T-cell (primary cell): Measurements from ENCODE around the gene TNFRSF17. TPM values are rescaled to one million over a fixed set of nuclear protein-coding genes. Genes with fewer than 3 reads are reported as not detected.
"Not testable (repeated sequence)": the region's sequence is repeated elsewhere in the genome, so short reads cannot be mapped to it uniquely, and the experiment has no call there.

ENCODE experiments used
- ATAC-seq, 4 experiments: fragments of 200-7000 bp in 3 of 4; fragments of 150-1000 bp in 1 of 4; cut with Tn5 transposase; replicated peaks in 1 of 4; 1 replicate in 3 of 4; 2 replicates in 1 of 4; pipeline ENCODE4 v1.10.0; 2021; ENCODE audit warnings: moderate library complexity in 3 of 4, mild to moderate bottlenecking in 2 of 4, moderate number of reproducible peaks in 1 of 4
- CTCF ChIA-PET, 2 donors: fragments of 300-600 bp; sonication (Branson Sonifier 250); formaldehyde crosslinking; loops; one replicate each; lab custom pipeline; 2022; ENCODE audit warnings: antibody characterized with exemption in 2 of 2; lab: Charles Lee
- POLR2A ChIA-PET, 2 donors: fragments of 300-600 bp; sonication (Branson Sonifier 250); formaldehyde crosslinking; loops; one replicate each; lab custom pipeline; 2022; ENCODE audit warnings: antibody characterized with exemption in 2 of 2; lab: Charles Lee
- DNase-seq, 35 experiments: peaks; one replicate each; pipeline versions ENCODE4 v3.0.0 to v3.0.0-alpha.2; 2013 to 2023
- H3K27ac ChIP-seq: one replicate; pipeline ENCODE4 v1.5.1; 2013; ENCODE audit warnings: low read length
- H3K27me3 ChIP-seq, 2 experiments: replicated peaks in 1 of 2; 1 replicate in 1 of 2; 2 replicates in 1 of 2; pipeline versions ENCODE4 v1.6.1 to v1.7.0; 2013; ENCODE audit warnings: low read length in 1 of 2, mixed read lengths in 1 of 2; ENCODE audit not compliant: control insufficient read depth in 2 of 2, insufficient read depth in 2 of 2; ENCODE audit errors: extremely low read depth in 1 of 2
- H3K36me3 ChIP-seq, 2 donors: 1 replicate in 1 of 2; 2 replicates in 1 of 2; pipeline versions ENCODE4 v1.6.1 to v1.7.0; 2013; ENCODE audit warnings: low read length in 1 of 2; ENCODE audit not compliant: control insufficient read depth in 2 of 2, insufficient read depth in 1 of 2; ENCODE audit errors: extremely low read depth in 1 of 2
- H3K4me1 ChIP-seq, 2 experiments: 1 replicate in 1 of 2; 2 replicates in 1 of 2; pipeline versions ENCODE4 v1.6.1 to v1.7.0; 2013; ENCODE audit warnings: low read length in 2 of 2, mixed read lengths in 1 of 2; ENCODE audit not compliant: insufficient read depth in 2 of 2, control insufficient read depth in 1 of 2; ENCODE audit errors: extremely low read depth in 1 of 2
- H3K4me3 ChIP-seq, 2 donors: 1 replicate in 1 of 2; 2 replicates in 1 of 2; pipeline versions ENCODE4 v1.5.1 to v1.7.0; 2013; ENCODE audit warnings: mild to moderate bottlenecking in 2 of 2, low read length in 1 of 2, moderate library complexity in 1 of 2; ENCODE audit not compliant: control insufficient read depth in 1 of 2; ENCODE audit errors: extremely low read depth in 1 of 2
- H3K9me3 ChIP-seq: 2 replicates; pipeline ENCODE4 v1.7.0; 2013
- H3K27ac Mint-ChIP-seq, 2 donors: one replicate each; pipeline ENCODE4 v1.8.0; 2020 to 2021; ENCODE audit warnings: mild to moderate bottlenecking in 2 of 2, mixed read lengths in 2 of 2
- H3K27me3 Mint-ChIP-seq, 2 donors: one replicate each; pipeline ENCODE4 v1.8.0; 2021 to 2022; ENCODE audit warnings: mixed read lengths in 2 of 2
- H3K36me3 Mint-ChIP-seq: one replicate; pipeline ENCODE4 v1.8.0; 2021; ENCODE audit warnings: mixed read lengths
- H3K4me1 Mint-ChIP-seq, 3 donors: one replicate each; pipeline ENCODE4 v1.8.0; 2020 to 2022; ENCODE audit warnings: mixed read lengths in 3 of 3, mild to moderate bottlenecking in 1 of 3
- H3K4me3 Mint-ChIP-seq, 3 donors: one replicate each; pipeline ENCODE4 v1.8.0; 2020 to 2022; ENCODE audit warnings: mild to moderate bottlenecking in 3 of 3, mixed read lengths in 3 of 3, moderate library complexity in 3 of 3
- H3K9me3 Mint-ChIP-seq, 3 donors: one replicate each; pipeline ENCODE4 v1.8.0; 2020 to 2022; ENCODE audit warnings: mixed read lengths in 3 of 3
- WGBS: methylation state at CpG from one replicate; pipeline ENCODE4 v1.1.5; 2013; ENCODE audit warnings: missing lambda C conversion rate; ENCODE audit not compliant: insufficient coverage; 5-methylcytosine and 5-hydroxymethylcytosine counted together
- total RNA-seq, 35 experiments: library from RNA in 6 of 35; stranded (reverse) in 6 of 35; fragments of 120-200 nt in 1 of 35; gene quantifications; one replicate each; pipeline versions ENCODE4 v1.2.1 to v1.2.4 and lab custom pipeline; 2013 to 2026

TNFRSF17 gene
- total RNA-seq, 5 donors from 2014 or later (not counting 1 experiment from before 2014, with no cell fraction given) = 0.41 to 1.4 (median 0.82) TPM

DNA sequence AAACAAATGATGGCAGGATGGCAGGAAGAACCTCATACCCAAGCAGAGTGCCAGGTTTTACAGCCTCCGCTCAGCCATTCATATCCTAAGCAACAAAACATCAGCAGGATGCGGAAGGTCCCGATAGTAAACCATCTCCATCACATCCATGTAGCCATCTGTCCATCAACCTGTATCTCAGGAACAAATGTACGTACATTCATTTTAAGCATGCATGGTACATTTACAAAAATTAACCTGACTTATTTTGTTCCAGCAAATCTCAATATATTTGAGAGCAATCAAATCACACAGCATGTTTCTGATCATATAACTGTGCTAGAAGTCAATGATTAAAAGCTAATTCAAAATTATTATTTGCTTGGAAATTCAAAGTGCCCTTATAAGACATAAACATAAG is 23.1 kb upstream of the TNFRSF17 start, which contains the start of gene NPIPB2:
Gene NPIPB2 (minus strand): TSS at position 101 of the 400 bp plus-strand sequence. CDS start 0 bp downstream, at position 101.
- H3K9me3 Mint-ChIP-seq, H3K36me3 Mint-ChIP-seq, H3K27me3 ChIP-seq, ATAC-seq, H3K27ac ChIP-seq, DNase-seq, H3K36me3 ChIP-seq, H3K27ac Mint-ChIP-seq, CTCF ChIA-PET, H3K4me3 ChIP-seq, H3K4me1 ChIP-seq, H3K9me3 ChIP-seq, H3K4me1 Mint-ChIP-seq, H3K4me3 Mint-ChIP-seq, H3K27me3 Mint-ChIP-seq, POLR2A ChIA-PET: not testable (repeated sequence)
- WGBS = no CpG with 5 or more reads among the region's 4 CpGs

DNA sequence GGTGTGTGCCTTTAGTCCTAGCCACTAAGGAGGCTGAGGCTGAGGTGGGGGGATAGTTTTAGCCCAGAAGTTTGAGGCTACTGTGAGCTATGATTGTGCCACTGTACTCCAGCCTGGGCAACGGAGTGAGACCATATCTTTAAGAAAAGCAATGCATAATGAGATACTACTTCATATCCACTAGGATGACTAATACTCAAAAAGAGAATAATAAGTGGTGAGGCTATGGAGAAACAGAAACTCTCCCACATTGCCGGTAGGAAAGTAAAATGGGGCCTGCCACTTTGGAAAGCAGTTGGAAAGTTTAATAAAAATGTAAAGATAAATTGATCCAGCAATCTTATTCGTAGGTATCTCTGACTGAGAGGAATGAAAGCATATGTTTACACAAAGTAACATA is 18.6 kb upstream of the TNFRSF17 start:
- ChIA-PET CTCF (no interaction called here), POLR2A (interaction anchor here in 1 of 2 donors (0.6 kb wide), 1 partner anchor 984 kb away, joined by 5 read pairs; no protein-coding TSS in a partner anchor)
- no peak overlapping the region for H3K4me3 ChIP-seq
- H3K36me3 ChIP-seq = no peaks in the 10 kb centered on the region
- Mint-ChIP-seq H3K36me3 (no peaks in the 10 kb centered on the region), H3K4me1 (no peaks in the 10 kb centered on the region), H3K9me3 (no peaks in the 10 kb centered on the region), H3K4me3 (no peak overlapping the region), H3K27ac (no peak overlapping the region), H3K27me3 (peaks cover 0 to 2% of the 10 kb centered on the region in 2 donors)
- no peaks in the 10 kb centered on the region for H3K27me3 ChIP-seq
- H3K9me3 ChIP-seq = no peaks in the 10 kb centered on the region
- DNase-seq = no peak
- no peak overlapping the region for H3K27ac ChIP-seq
- ATAC-seq = no peak
- no peaks in the 10 kb centered on the region for H3K4me1 ChIP-seq
- WGBS = no CpG with 5 or more reads among the region's 3 CpGs

DNA sequence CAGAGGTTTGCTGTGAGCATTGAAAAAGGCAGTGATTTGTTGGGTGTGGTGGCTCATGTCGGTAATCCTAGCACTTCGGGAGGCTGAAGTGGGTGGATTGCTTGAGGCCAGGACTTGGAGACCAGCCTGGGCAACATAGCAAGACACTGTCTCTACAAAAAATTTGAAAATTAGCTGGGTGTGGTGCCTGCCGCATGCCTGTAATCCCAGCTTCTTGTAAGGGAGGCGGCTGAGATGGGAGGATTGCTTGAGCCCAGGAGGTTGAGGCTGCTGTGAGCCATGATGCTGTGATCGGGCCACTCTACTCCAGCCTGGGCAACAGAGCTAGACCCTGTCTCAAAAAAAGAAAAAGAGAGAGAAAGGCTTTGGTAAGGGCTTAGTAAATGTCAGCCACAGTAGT is 16.2 kb upstream of the TNFRSF17 start:
- ChIA-PET CTCF (no interaction called here), POLR2A (interaction anchor here in 1 of 2 donors (0.6 kb wide), 1 partner anchor 523 kb away, joined by 3 read pairs; no protein-coding TSS in a partner anchor)
- Histone ChIP-seq H3K4me1 (no peaks in the 10 kb centered on the region), H3K27me3 (no peaks in the 10 kb centered on the region), H3K36me3 (no peaks in the 10 kb centered on the region), H3K27ac (no peak overlapping the region), H3K4me3 (no peak overlapping the region), H3K9me3 (no peaks in the 10 kb centered on the region)
- Mint-ChIP-seq H3K27ac (no peak overlapping the region), H3K27me3 (peaks cover 0 to 2% of the 10 kb centered on the region in 2 donors), H3K4me1 (no peaks in the 10 kb centered on the region), H3K36me3 (no peaks in the 10 kb centered on the region), H3K9me3 (no peaks in the 10 kb centered on the region), H3K4me3 (no peak overlapping the region)
- no peak for DNase-seq
- 95% methylated on average over 3 of the region's 5 CpGs for WGBS
- ATAC-seq = no peak

GRCh38 chr16:11949527-11949926 is 15.5 kb upstream of the TNFRSF17 start:
- Mint-ChIP-seq H3K36me3 (no peaks in the 10 kb centered on the region), H3K9me3 (no peaks in the 10 kb centered on the region), H3K4me3 (no peak overlapping the region), H3K4me1 (no peaks in the 10 kb centered on the region), H3K27ac (no peak overlapping the region), H3K27me3 (peaks cover 0 to 2% of the 10 kb centered on the region in 2 donors)
- POLR2A ChIA-PET = no interaction called here
- Histone ChIP-seq H3K27ac (no peak overlapping the region), H3K4me1 (no peaks in the 10 kb centered on the region), H3K27me3 (no peaks in the 10 kb centered on the region), H3K36me3 (no peaks in the 10 kb centered on the region), H3K4me3 (no peak overlapping the region), H3K9me3 (no peaks in the 10 kb centered on the region)
- ATAC-seq (peak in 2 of 4 experiments; percentile 19 to 55), DNase-seq (peak in 8 of 35 experiments; percentile 3 to 52 (median 8))
- CTCF ChIA-PET = no interaction called here
- WGBS = 100% methylated on average over 1 of the region's 4 CpGs

- ATAC-seq = no peak
- DNase-seq = no peak
- no peak overlapping the region for H3K4me3 ChIP-seq
- Mint-ChIP-seq H3K36me3 (no peaks in the 10 kb centered on the region), H3K9me3 (no peaks in the 10 kb centered on the region), H3K4me3 (no peak overlapping the region), H3K27ac (no peak overlapping the region), H3K4me1 (no peaks in the 10 kb centered on the region), H3K27me3 (peaks cover 0 to 2% of the 10 kb centered on the region in 2 donors)
- no peaks in the 10 kb centered on the region for H3K36me3 ChIP-seq
- no peaks in the 10 kb centered on the region for H3K9me3 ChIP-seq
- ChIA-PET CTCF (no interaction called here), POLR2A (no interaction called here)
- H3K27ac ChIP-seq = no peak overlapping the region
- H3K4me1 ChIP-seq = no peaks in the 10 kb centered on the region
- no peaks in the 10 kb centered on the region for H3K27me3 ChIP-seq
- 74% methylated on average over 3 of the region's 5 CpGs for WGBS
Observed at GRCh38 chr16:11950388-11950787, 14.6 kb upstream of the TNFRSF17 start.

DNA sequence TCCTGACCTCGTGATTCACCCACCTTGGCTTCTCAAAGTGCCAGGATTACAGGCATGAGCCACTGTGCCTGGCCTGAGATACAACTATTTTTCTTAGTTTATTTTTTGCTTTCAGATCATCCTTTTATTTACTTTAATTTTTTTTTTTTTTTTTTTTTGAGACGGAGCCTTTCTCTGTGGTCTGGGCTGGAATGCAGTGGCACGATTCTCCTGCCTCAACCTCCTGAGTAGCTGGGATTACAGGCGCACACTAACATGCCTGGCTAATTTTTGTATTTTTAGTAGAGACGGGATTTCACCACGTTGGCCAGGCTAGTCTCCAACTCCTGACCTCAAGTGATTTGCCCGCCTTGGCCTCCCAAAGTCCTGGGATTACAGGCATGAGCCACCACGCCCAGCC is 11.4 kb upstream of the TNFRSF17 start:
- H3K27me3 Mint-ChIP-seq, H3K4me1 ChIP-seq, H3K9me3 Mint-ChIP-seq, H3K27ac Mint-ChIP-seq, H3K36me3 ChIP-seq, H3K36me3 Mint-ChIP-seq, CTCF ChIA-PET, H3K9me3 ChIP-seq, POLR2A ChIA-PET, DNase-seq, H3K4me1 Mint-ChIP-seq, H3K4me3 ChIP-seq, H3K4me3 Mint-ChIP-seq, H3K27me3 ChIP-seq, ATAC-seq, H3K27ac ChIP-seq: not testable (repeated sequence)
- WGBS = 91% methylated on average over 4 of the region's 8 CpGs

- WGBS = 91% methylated on average over 5 of the region's 8 CpGs
- Mint-ChIP-seq H3K4me1 (no peaks in the 10 kb centered on the region), H3K27ac (no peak overlapping the region)
Observed at GRCh38 chr16:11955713-11956123, 9.3 kb upstream of the TNFRSF17 start.

More at GRCh38 chr16:11955713-11956123, 9.3 kb upstream of the TNFRSF17 start:
- no peak overlapping the region for H3K4me3 Mint-ChIP-seq
- H3K9me3 Mint-ChIP-seq = no peaks in the 10 kb centered on the region
- no peaks in the 10 kb centered on the region for H3K27me3 Mint-ChIP-seq
- H3K27me3 ChIP-seq = no peaks in the 10 kb centered on the region
- no peaks in the 10 kb centered on the region for H3K36me3 ChIP-seq
- H3K4me3 ChIP-seq = no peak overlapping the region
- CTCF ChIA-PET = interaction anchor here in 1 of 2 donors (0.7 kb wide), 1 partner anchor 12 kb away, joined by 5 read pairs; no protein-coding TSS in a partner anchor
- ATAC-seq (no peak), DNase-seq (no peak)
- POLR2A ChIA-PET = no interaction called here
- no peaks in the 10 kb centered on the region for H3K36me3 Mint-ChIP-seq
- no peaks in the 10 kb centered on the region for H3K4me1 ChIP-seq
- no peak overlapping the region for H3K27ac ChIP-seq
- H3K9me3 ChIP-seq = no peaks in the 10 kb centered on the region
